SW480 (cell line): ENCODE measurements around the gene RAB14.
A peak's percentile ranks its signal among the peaks of the same experiment; 100 is the strongest.
"Not testable (repeated sequence)": the region's sequence is repeated elsewhere in the genome, so short reads cannot be mapped to it uniquely, and the experiment has no call there.

Source experiments
- DNase-seq: peaks from one replicate; pipeline ENCODE4 v3.0.0-alpha.2; 2016; ENCODE audit warnings: low spot score

RAB14 gene

DNA sequence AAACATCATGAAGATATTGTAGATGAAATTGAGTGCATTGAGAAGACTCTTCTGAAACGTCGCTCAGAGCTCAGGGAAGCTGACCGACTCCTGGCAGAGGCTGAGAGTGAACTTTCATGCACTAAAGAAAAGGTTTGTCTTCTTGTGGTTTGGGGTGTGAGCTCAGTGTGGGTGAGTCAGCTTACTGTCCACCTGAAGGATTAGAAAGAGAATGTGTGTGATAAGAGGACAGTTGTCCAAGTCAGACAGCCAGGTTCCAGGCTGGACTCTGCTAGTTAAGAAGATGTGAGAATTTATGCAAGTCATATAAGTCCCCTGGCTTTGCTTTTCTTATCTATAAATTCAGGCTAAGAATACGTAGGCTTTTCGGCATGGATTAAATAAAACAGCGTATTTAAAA is 46.9 kb downstream of the RAB14 start:
- DNase-seq = peak; percentile 58

DNA sequence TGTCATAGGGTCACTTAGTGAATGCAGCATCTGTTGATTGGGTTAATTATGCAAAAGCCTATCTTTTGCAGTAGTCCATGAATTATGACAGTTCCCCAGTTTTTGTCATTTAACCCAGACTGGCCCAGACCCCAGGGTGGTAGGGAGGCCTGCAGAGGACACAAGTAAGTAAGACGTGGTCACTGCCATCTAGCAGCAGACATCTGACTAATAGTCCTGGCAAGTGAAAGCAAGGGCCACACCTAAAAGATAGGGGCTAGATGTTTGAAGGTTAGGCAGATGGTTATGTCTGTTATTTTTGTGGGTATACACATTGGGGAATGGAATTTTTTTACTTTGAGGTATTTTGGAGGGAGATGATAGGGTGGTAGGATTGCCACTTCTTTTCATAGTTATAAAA is 48.0 kb downstream of the RAB14 start:
- no peak for DNase-seq

DNA sequence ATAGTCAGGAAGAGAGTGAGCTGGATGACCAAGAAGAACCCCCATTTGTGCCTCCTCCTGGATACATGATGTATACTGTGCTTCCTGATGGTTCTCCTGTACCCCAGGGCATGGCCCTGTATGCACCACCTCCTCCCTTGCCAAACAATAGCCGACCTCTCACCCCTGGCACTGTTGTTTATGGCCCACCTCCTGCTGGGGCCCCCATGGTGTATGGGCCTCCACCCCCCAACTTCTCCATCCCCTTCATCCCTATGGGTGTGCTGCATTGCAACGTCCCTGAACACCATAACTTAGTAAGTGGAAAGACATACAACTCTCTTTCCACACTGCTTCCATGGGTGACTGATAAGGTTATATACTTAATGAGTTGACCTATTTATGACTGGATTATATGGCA is 51.5 kb downstream of the RAB14 start:
- no peak for DNase-seq

DNA sequence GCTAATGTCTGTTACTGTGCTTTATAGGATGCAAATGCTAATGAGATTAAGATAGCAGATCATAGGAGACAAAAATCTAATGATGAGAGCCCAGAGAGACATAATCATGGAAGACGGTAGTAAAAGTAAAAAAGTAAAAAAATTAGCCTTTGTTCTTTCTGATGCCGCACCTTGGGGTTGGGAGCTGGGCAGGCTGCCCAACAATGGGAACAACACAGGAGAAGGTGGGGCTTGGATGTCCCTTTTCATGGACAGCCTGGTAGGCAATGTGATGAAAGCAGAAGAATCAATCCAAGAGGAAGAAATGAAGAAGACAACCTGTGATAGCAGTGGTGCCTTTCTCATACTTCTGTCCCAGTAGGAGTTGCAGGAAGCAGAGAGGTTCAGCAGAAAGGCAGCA is 57.2 kb downstream of the RAB14 start:
- no peak for DNase-seq

DNA sequence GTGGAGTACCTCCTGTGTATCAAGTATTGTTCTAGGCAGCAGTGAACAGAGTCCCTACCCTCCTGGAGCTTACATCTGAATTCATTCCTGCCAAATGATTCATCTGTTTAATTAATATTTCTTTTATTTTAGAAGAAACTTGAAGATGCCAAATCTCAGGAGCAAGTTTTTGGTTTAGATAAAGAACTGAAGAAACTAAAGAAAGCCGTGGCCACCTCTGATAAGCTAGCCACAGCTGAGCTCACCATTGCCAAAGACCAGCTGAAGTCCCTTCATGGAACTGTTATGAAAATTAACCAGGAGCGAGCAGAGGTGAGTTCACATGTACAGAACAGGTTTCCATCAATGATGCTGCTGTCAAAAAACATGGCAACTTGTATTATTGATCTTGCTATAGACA is 57.9 kb downstream of the RAB14 start:
- DNase-seq = no peak

DNA sequence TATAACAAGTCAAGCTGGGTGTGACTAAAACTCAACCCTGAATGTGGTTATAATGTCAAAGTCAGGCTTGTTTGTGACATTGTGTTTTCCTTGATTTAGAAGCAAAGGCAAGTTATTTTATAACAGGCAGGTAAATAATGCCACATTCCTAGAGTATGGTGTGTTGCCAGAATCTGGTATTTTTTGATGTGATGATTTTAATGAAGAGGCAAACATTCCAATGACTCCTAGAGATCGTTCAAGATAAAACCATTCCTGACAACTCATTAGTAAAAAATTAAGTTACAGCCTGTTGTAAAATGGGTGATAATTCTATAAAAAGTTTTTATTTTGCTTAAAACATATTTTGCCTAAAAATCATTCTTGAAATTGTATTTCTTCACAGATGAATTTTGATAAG is 60.0 kb downstream of the RAB14 start:
- no peak for DNase-seq

DNA sequence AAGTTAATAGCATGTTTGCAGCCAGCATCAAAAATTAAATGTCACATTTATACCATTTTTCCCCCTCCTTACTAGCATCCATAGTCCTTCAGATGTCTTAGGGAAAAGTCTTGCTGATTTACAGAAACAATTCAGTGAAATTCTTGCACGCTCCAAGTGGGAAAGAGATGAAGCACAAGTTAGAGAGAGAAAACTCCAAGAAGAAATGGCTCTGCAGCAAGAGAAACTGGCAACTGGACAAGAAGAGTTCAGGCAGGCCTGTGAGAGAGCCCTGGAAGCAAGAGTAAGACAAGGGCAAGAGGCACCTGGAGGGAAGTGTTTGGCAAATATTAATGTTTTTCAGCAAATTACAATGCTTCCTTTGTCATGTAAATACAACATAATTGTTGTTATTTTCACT is 60.4 kb downstream of the RAB14 start:
- DNase-seq = no peak

DNA sequence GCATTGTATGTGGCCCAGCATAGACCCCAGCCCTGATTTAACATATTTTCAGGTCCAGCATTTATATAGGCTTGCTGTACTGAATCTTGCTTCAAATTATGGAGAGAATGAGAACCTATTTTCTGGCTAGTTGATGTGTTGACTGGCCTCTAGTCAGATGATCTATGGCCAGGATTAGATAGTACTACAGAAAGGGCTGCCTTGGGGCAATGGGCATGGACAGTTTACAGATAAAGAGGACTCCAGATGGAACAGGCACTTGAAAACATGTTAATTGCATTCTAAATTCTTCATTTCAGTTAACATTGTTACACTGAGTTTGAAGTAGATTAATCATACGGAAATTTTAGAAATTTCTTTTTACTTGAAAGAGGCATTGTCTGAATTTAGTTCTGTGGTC is 61.5 kb downstream of the RAB14 start:
- no peak for DNase-seq

DNA sequence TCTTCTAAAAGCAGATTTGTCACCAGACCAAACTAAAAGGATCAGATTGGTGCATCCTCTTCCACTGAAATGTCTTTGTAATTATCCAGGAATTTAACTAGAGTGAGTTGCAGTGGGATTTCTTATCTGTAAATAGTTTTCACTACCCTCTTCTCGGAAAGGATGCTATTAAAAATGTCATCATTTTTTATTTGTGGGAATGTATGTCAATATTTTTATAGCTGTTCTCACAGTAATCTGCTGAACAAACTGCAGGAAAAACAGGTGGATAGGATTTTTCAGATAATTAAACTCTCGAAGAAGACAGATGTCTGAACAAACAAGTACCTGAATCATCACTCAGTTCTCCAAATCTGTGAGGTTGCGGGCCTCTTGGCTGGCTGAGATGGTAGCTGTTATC is 62.7 kb downstream of the RAB14 start:
- DNase-seq = no peak

DNA sequence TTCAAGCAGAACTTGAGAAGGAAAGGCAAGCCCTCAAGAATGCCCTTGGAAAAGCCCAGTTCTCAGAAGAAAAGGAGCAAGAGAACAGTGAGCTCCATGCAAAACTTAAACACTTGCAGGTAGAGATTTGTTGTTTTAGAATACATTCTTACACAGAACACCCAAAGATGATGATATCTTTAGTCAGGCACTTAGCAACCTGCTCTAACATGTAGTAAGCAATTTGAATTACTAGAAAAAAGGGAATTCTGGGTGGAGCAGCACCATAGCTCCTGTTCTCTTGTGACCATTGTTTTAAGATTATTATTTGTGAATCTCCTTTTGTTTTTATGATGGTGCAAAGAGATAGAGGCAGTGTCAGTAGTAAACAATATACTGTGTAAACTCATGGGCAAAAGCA is 63.1 kb downstream of the RAB14 start:
- no peak for DNase-seq

DNA sequence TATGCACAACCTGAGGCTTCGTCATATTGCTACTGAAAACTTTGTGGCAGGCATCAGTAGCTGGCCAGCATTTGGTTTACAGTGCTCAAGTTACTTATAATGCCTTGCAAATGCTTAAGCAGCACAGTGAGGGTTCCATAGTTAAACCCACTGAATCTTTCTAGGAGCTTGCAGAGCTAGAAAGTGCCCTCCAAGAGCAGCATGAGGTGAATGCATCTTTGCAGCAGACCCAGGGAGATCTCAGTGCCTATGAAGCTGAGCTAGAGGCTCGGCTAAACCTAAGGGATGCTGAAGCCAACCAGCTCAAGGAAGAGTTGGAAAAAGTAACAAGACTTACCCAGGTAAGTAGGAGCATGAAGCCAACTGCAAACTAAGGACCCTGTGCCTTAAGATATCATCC is 66.0 kb downstream of the RAB14 start:
- DNase-seq = no peak

DNA sequence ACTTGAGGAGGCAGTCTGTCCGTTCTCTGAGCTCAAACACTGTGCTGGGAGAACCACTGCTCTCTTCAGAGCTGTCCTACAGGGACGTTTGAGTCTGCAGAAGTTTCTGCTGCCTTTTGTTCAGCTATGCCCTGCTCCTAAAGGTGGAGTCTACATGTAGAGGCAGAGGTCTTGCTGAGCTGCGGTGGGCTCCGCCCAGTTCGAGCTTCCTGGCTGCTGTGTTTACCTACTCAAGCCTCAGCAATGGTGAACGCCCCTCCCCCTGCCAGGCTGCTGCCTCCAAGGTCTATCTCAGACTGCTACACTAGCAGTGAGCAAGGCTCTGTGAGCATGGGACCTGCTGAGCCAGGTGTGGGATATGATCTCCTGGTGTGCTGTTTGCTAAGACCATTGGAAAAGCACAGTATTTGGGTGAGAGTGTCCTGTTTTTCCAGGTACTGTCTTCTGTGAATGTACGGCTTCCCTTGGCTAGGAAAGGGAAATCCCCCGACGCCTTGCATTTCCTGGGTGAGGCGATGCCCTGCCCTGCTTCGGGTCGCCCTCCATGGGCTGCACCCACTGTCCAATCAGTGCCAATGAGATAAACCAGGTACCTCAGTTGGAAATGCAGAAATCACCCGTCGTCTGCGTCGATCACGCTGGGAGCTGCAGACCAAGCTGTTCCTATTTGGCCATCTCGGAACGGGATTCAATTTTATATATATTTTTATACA is 68.4 kb downstream of the RAB14 start:
- DNase-seq = peak; percentile 21

DNA sequence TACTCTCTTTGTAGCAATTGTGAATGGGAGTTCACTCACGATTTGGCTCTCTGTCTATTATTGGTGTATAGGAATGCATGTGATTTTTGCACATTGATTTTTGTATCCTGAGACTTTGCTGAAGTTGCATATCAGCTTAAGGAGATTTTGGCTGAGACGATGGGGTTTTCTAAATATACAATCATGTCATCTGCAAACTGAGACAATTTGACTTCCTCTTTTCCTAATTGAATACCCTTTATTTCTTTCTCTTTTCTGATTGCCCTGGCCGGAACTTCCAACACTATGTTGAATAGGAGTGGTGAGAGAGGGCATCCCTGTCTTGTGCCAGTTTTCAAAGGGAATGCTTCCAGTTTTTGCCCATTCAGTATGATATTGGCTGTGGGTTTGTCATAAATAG is 72.3 kb downstream of the RAB14 start:
- not testable (repeated sequence) for DNase-seq
